Adipocyte (in vitro differentiated cells): Measurements from ENCODE around the gene C1QL2.
A peak's percentile ranks its signal among the peaks of the same experiment; 100 is the strongest.

Source experiments
- DNase-seq: peaks from one replicate; pipeline ENCODE4 v3.0.0-alpha.2; 2015; ENCODE audit warnings: low read depth
- H3K27me3 ChIP-seq: replicated peaks from 2 replicates; pipeline ENCODE4 v1.7.0; 2013; ENCODE audit warnings: mild to moderate bottlenecking, low read length, moderate library complexity; ENCODE audit not compliant: control insufficient read depth, insufficient read depth
- H3K36me3 ChIP-seq: 2 replicates; pipeline ENCODE4 v1.7.0; 2013; ENCODE audit warnings: low read length, mild to moderate bottlenecking, moderate library complexity; ENCODE audit not compliant: control insufficient read depth, insufficient read depth, severe bottlenecking
- H3K4me1 ChIP-seq: 2 replicates; pipeline ENCODE4 v1.7.0; 2013; ENCODE audit warnings: mild to moderate bottlenecking, low read length, moderate library complexity; ENCODE audit not compliant: control insufficient read depth, insufficient read depth
- H3K4me3 ChIP-seq: 2 replicates; pipeline ENCODE4 v1.7.0; 2013; ENCODE audit warnings: mild to moderate bottlenecking, low read length, moderate library complexity
- H3K9ac ChIP-seq: 2 replicates; pipeline ENCODE4 v1.7.0; 2013; ENCODE audit warnings: mild to moderate bottlenecking, low read length, moderate library complexity
- H3K9me3 ChIP-seq: 2 replicates; pipeline ENCODE4 v1.7.0; 2013; ENCODE audit warnings: mild to moderate bottlenecking, low read length, moderate library complexity; ENCODE audit not compliant: control insufficient read depth

The C1QL2 gene

DNA sequence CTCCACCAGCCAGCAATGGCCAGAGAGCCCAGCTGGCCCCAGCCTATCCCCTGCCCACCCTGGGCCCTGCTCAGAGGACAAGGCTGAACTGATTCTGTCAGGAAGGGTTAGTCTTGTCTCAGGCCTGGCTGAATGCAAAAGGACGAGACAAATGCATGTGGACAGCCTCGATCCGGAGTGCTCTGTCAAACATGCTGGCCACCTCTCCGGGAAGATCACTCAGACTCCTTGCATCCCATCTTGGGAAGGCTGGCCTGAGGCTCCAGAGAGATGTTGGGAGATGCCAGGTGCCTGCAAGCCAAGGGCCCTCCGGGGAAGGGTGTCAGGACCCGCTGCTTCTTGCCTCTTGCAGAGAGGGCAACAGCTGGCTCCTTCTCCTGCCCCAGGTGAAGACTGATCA is 20.2 kb upstream of the C1QL2 start:
- Histone ChIP-seq H3K4me3 (no peak overlapping the region), H3K27me3 (peaks cover 16% of the 10 kb centered on the region), H3K4me1 (no peaks in the 10 kb centered on the region), H3K9ac (no peak overlapping the region), H3K36me3 (no peaks in the 10 kb centered on the region), H3K9me3 (no peaks in the 10 kb centered on the region)
- no peak for DNase-seq

DNA sequence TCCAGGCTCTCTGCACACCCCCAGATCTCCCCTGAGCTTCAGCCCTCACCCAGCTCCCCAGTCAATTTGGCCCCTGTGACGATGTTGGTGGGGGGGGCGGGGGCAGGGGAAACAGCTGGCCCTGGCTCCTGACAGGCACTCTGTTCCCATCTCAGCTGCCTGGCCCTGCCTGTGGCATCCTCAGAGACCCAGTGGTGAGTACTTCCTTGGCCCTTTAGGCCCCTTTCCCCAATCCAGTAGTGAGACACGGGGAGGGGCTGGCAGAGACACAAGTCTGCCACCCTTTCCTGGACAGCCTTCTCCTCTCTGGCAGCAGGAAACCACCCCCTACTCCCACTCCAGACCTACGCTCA is 19.3 kb upstream of the C1QL2 start:
- no peaks in the 10 kb centered on the region for H3K9me3 ChIP-seq
- no peak overlapping the region for H3K9ac ChIP-seq
- DNase-seq: no peak
- no peaks in the 10 kb centered on the region for H3K4me1 ChIP-seq
- H3K4me3 ChIP-seq: no peak overlapping the region
- no peaks in the 10 kb centered on the region for H3K36me3 ChIP-seq
- H3K27me3 ChIP-seq: peaks cover 16% of the 10 kb centered on the region

DNA sequence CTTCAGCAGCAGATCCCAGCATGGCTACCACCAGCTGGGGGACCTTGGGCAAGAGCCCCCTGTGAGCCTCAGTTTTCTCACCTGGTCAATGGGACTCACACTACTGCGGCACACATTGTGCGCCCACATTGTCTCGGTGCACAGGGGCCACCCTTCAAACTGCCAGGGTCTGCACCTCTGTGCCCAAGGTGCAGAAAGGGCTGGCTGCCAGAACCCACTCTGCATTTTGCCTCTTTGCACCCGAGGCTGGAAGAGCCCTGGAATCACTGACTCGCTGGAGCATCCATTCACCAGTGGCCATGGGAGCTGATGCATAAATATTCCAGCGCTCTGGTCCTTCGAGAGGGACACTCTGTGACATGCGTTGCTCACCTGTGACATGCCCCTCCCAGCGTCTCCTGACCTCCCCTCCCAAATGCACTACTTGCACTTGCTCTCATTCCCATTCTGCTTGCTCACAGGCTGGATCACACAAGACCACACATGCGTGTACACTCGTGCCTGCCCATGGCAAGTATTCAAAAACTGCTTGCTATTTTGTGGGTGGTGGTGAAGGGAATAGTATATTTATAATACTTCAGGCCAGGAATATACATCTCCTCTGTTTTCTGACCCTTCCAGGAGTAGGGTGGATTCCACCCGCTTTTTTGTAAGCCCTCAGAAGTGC is 18.8 kb upstream of the C1QL2 start:
- Histone ChIP-seq H3K4me3 (no peak overlapping the region), H3K27me3 (peaks cover 16% of the 10 kb centered on the region), H3K36me3 (no peaks in the 10 kb centered on the region), H3K4me1 (no peaks in the 10 kb centered on the region), H3K9me3 (no peaks in the 10 kb centered on the region), H3K9ac (no peak overlapping the region)
- DNase-seq: no peak

DNA sequence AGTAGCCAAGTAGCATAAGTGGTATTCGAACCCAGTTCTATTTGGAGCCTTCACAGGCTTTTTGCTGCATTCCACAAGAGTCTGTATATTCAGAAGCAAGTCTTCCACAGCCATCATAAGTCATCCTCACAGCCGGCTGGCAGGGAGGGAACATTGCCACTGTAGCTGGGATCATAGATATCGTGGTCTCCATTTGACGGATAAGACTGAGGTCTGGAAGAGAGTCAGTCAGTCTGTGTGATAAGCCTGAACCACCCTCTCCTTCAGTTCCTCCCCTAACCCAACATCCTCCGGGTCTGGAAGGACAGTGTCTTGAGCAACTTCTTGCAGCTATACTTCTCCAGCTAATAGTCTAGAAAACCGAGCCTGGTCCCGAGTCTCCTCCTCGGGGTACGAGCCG is 17.0 kb upstream of the C1QL2 start:
- Histone ChIP-seq H3K27me3 (peaks cover 16% of the 10 kb centered on the region), H3K36me3 (no peaks in the 10 kb centered on the region), H3K9me3 (no peaks in the 10 kb centered on the region), H3K4me3 (no peak overlapping the region), H3K4me1 (no peaks in the 10 kb centered on the region), H3K9ac (no peak overlapping the region)
- DNase-seq: no peak

DNA sequence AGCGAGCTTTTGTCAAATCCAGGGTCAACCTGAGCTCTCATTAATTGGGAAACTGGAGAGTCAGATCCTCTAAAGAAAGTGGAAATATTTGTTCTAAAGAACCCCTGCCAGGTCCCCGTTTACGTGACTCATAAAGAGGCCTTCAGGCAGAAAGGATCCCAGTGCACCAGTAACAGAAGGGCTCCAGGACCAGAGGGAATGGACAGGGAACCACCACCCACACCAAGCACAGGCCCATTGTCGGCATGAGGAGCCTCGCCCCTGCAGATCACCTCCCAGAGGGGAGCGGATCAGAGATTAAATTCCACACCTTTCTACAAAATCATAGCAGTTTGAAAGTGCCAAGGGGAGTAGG is 16.4 kb upstream of the C1QL2 start:
- no peaks in the 10 kb centered on the region for H3K9me3 ChIP-seq
- H3K9ac ChIP-seq: no peak overlapping the region
- no peak for DNase-seq
- peaks cover 16% of the 10 kb centered on the region for H3K27me3 ChIP-seq
- H3K4me1 ChIP-seq: no peaks in the 10 kb centered on the region
- no peak overlapping the region for H3K4me3 ChIP-seq
- no peaks in the 10 kb centered on the region for H3K36me3 ChIP-seq

DNA sequence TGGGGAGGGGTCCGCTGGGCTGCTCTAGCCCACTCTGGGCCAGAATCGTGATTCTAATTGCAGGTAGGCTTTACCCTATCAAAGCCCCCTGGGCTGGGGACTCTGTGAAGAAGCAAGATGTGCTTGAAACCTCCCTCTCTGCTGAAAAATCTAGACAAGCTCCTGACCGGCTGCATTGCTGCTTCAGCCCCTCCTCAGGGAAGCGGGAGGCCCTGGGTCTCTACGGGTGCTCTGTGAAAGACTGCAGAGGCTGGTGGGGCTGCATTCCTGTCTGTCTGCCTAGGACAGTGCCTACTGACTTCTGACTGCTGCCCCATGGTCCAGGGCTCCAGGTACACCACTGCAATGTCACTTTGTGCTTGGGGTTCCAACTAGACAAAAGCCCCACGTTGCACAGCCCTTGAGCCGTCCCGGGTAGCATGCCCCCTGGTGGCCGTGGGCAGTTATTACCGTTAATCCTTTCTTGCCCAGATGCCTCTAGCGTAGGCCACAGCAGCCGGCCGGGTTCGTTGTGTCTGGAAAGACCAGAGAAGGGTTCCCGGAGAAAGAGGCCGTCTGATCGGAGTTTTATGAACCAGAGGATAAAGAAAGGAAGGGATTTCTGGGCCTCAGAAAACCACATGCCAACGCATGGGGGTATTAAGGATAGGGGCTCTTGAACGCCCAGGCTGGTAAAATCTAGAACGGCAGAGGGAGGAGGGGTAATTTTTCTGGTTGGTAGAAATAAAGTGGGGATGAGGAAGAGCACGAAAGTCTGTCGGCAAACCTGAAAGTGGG is 15.9 kb upstream of the C1QL2 start:
- Histone ChIP-seq H3K36me3 (no peaks in the 10 kb centered on the region), H3K4me1 (no peaks in the 10 kb centered on the region), H3K9me3 (no peaks in the 10 kb centered on the region), H3K4me3 (no peak overlapping the region), H3K27me3 (peaks cover 17% of the 10 kb centered on the region), H3K9ac (no peak overlapping the region)
- peak; percentile 6 for DNase-seq

DNA sequence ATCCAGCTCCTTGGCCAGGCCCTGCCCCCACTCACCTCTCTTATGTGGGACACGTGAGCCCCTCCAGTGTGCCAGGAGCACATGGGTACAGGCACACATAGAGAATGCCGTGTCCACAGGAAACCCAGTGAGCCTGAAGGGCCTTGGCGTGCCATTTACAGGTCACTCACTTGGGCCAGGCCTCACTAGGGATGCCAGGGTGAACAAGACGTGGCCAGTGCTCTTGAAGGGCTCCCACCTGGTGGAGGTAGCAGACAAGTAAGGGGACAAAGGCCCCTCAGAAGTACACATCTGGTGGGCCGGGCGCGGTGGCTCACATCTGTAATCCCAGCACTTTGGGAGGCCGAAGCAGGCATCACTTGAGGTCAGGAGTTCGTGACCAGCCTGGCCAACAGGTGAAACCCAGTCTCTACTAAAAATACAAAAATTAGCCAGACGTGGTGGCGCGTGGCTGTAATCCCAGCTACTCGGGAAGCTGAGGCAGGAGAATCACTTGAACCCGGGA is 15.1 kb upstream of the C1QL2 start:
- Histone ChIP-seq H3K27me3 (peaks cover 24% of the 10 kb centered on the region), H3K9me3 (no peaks in the 10 kb centered on the region), H3K4me3 (no peak overlapping the region), H3K9ac (no peak overlapping the region), H3K4me1 (no peaks in the 10 kb centered on the region), H3K36me3 (no peaks in the 10 kb centered on the region)
- DNase-seq: no peak

DNA sequence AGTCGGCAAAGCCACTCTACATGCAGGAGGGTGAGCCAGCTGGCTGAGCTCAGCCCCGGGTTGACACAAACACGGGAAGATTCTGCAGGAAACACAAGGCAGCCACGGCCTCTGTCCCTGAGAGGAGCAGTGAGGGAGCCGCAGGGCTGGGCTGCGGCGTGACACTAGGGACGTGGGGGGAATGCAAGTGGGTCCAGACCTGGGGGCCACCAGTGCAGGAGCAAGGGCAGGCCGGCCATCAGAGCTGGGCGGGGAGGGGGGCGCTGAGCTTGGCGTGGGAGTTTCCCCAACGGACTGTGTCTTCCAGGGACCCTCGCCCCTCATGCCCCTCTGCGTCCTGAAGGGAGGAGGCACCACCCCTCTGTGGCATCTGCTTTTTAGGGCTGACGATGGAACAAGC is 12.0 kb upstream of the C1QL2 start:
- no peaks in the 10 kb centered on the region for H3K36me3 ChIP-seq
- peaks cover 37% of the 10 kb centered on the region for H3K27me3 ChIP-seq
- H3K4me3 ChIP-seq: no peak overlapping the region
- H3K4me1 ChIP-seq: no peaks in the 10 kb centered on the region
- no peak overlapping the region for H3K9ac ChIP-seq
- DNase-seq: no peak
- H3K9me3 ChIP-seq: no peaks in the 10 kb centered on the region

DNA sequence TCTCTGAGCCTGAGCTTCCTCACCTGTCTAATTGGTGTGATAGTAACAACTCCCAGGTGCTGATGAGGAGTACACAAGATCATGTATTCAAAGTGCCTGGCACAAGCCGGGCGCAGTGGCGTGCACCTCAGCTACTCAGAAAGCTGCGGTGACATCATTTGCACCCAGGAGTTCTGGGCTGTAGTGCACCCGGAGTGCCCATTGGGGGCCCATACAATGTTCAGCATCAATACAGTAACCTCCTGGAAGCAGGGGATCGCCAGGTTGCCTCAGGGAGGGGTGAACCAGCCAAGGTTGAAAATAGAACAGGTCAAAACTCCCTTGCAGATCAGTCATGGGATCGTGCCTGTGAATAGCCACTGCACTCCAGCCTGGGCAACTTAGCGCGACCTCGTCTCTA is 11.2 kb upstream of the C1QL2 start:
- Histone ChIP-seq H3K9ac (no peak overlapping the region), H3K36me3 (no peaks in the 10 kb centered on the region), H3K27me3 (peaks cover 39% of the 10 kb centered on the region), H3K9me3 (no peaks in the 10 kb centered on the region), H3K4me1 (no peaks in the 10 kb centered on the region), H3K4me3 (no peak overlapping the region)
- DNase-seq: no peak

DNA sequence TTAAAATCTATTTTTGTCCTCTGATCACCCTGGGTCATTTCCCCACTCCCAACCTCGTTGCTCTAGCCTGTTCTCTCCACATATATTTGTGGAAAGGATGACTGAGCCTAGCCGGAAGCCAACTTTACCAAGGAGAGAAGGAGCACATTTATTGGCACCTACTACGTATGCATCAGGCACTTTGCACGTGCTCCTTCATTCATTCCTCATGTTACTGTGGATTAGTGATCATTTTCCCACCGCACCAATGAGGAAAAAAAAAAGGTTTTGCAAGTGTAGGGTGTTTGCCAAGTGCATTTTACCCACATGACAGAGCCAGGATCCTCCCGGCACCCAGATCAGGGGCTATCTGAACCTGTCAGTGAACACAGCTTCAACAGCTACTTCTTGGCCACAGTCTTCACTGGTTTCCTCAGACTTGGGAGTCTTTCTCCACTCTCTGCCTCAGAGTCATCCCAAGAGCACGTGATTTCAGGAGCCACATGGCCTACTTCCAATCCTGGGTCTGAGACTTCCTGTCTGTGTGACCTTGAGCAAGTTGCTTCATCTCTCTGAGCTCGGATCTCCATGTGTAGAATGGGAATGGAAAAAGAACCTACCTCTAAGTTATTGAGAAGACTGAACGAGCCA is 1.9 kb upstream of the C1QL2 start:
- Histone ChIP-seq H3K9ac (no peak overlapping the region), H3K27me3 (peaks cover 61% of the 10 kb centered on the region), H3K4me3 (no peak overlapping the region), H3K9me3 (no peaks in the 10 kb centered on the region), H3K36me3 (no peaks in the 10 kb centered on the region), H3K4me1 (no peaks in the 10 kb centered on the region)
- no peak for DNase-seq

DNA sequence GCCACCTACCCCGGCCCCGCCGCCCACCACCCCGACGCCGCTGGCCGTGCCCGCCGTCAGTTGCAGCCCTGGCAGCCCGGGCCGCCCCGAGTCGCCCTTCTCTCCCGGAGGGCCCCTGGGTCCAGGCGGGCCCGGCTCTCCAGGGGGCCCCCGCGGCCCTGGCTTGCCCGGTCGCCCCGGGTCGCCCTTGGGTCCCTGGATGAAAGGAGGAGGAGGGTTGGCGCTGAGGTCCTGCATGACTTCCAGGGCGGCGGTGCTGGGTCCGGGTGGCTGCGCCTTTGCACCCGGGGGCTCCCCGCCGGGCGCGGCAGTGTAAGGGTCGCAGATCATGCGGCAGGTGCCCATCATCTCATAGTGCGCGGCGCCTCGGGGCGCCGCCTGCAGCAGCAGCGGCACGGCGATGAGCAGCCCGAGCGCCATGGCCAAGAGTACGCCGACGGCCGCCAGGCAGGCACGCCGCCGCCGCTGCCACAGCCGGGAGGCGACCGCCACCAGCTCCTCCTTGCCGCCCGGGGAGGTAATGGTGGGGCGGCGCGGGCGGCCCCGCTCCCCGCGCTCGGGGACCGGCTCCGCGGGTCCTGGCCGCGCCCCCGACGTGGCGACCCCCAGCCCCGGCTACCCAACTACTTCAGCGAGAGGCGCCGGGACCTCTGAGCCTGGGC is 570 bp downstream of the C1QL2 start:
- Histone ChIP-seq H3K9me3 (no peaks in the 10 kb centered on the region), H3K4me3 (no peak overlapping the region), H3K4me1 (no peaks in the 10 kb centered on the region), H3K27me3 (peaks cover 78% of the 10 kb centered on the region), H3K36me3 (no peaks in the 10 kb centered on the region), H3K9ac (no peak overlapping the region)
- no peak for DNase-seq
